Measurements from ENCODE around the gene PLEKHB2. TPM values are rescaled to one million over a fixed set of nuclear protein-coding genes. Genes with fewer than 3 reads are reported as not detected.

PLEKHB2 gene
- total RNA-seq, 2 experiments from 2014 or later: 23.4 to 38.3 TPM

GRCh38 chr2:131120815-131121317, 15.7 kb downstream of the PLEKHB2 start:
- H2AFZ ChIP-seq (ENCODE audit: low read length): no peak overlapping the region
- H3K4me1 ChIP-seq (ENCODE audit: insufficient read depth, low read length, poor library complexity, severe bottlenecking): peaks cover 3% of the 10 kb centered on the region
- TF ChIP-seq CTCF (conservative IDR thresholded peaks at IDR 0.05; ENCODE audit: low read length): no peak
- no peak for TF ChIP-seq EZH2phosphoT487 (IDR thresholded peaks at IDR 0.05; ENCODE audit: borderline replicate concordance, low read depth, low read length)
- H3K9me2 ChIP-seq (ENCODE audit: insufficient read depth, low read length): no peaks in the 10 kb centered on the region
- H3K4me3 ChIP-seq (ENCODE audit: low read depth, low read length, poor library complexity, severe bottlenecking): no peak overlapping the region
- peaks cover 70% of the 10 kb centered on the region for H3K36me3 ChIP-seq (ENCODE audit: insufficient read depth, low read length)
- POLR2A ChIA-PET: interaction anchor here (1.2 kb wide), 1 partner anchor 12 kb away, joined by 3 read pairs; no protein-coding TSS in a partner anchor
- 0 out of 2 replicates have a peak, but pooled peaks cover 4% of the 10 kb centered on the region for H3K9me3 ChIP-seq (ENCODE audit: low read length)
- intact Hi-C loops (cut with micrococcal nuclease; ENCODE audit: unreplicated experiment): no loop called here
- no peak overlapping the region for H3K27ac ChIP-seq (ENCODE audit: low read depth, low read length, poor library complexity, severe bottlenecking)
- DNase-seq (ENCODE audit: low spot score): no peak
- CTCF ChIA-PET (ENCODE audit: unreplicated experiment): no interaction called here
- H3K4me2 ChIP-seq (ENCODE audit: low read length): no peak overlapping the region
- no TSS peak for BruUV-seq (replicated peaks)
- no peaks in the 10 kb centered on the region for H4K20me1 ChIP-seq (ENCODE audit: insufficient read depth, low read length)
- H3K79me2 ChIP-seq (ENCODE audit: insufficient read depth, low read depth, low read length): peaks cover 44% of the 10 kb centered on the region

- CTCF ChIA-PET (ENCODE audit: unreplicated experiment): no interaction called here
- no peak for TF ChIP-seq CTCF (conservative IDR thresholded peaks at IDR 0.05; ENCODE audit: low read length)
- no peak for TF ChIP-seq EZH2phosphoT487 (IDR thresholded peaks at IDR 0.05; ENCODE audit: borderline replicate concordance, low read depth, low read length)
- BruUV-seq (replicated peaks): no TSS peak
These were observed 16.3 kb downstream of the PLEKHB2 start for GRCh38 chr2:131121464-131121863.

GRCh38 chr2:131122496-131122895, 17.4 kb downstream of the PLEKHB2 start:
- Histone ChIP-seq H2AFZ (ENCODE audit: low read length) (no peak overlapping the region), H3K79me2 (ENCODE audit: insufficient read depth, low read depth, low read length) (peaks cover 28% of the 10 kb centered on the region), H3K4me3 (ENCODE audit: low read depth, low read length, poor library complexity, severe bottlenecking) (no peak overlapping the region), H4K20me1 (ENCODE audit: insufficient read depth, low read length) (no peaks in the 10 kb centered on the region), H3K36me3 (ENCODE audit: insufficient read depth, low read length) (peaks cover 73% of the 10 kb centered on the region), H3K27ac (ENCODE audit: low read depth, low read length, poor library complexity, severe bottlenecking) (no peak overlapping the region), H3K9me3 (ENCODE audit: low read length) (no peaks in the 10 kb centered on the region), H3K4me1 (ENCODE audit: insufficient read depth, low read length, poor library complexity, severe bottlenecking) (peaks cover 3% of the 10 kb centered on the region), H3K4me2 (ENCODE audit: low read length) (no peak overlapping the region), H3K9me2 (ENCODE audit: insufficient read depth, low read length) (no peaks in the 10 kb centered on the region)
- intact Hi-C loops (cut with micrococcal nuclease; ENCODE audit: unreplicated experiment): no loop called here
- no peak for DNase-seq (ENCODE audit: low spot score)
- BruUV-seq (replicated peaks): no TSS peak
- ChIA-PET CTCF (ENCODE audit: unreplicated experiment) (no interaction called here), POLR2A (interaction anchor here (0.6 to 1.4 kb wide), 4 partner anchors 11 to 372 kb away, joined by 3 to 4 read pairs (median 4); no protein-coding TSS in a partner anchor)
- no peak for TF ChIP-seq EZH2phosphoT487 (IDR thresholded peaks at IDR 0.05; ENCODE audit: borderline replicate concordance, low read depth, low read length)
- no peak for TF ChIP-seq CTCF (conservative IDR thresholded peaks at IDR 0.05; ENCODE audit: low read length)

More at GRCh38 chr2:131121464-131121863, 16.3 kb downstream of the PLEKHB2 start:
- Histone ChIP-seq H2AFZ (ENCODE audit: low read length) (no peak overlapping the region), H3K9me3 (ENCODE audit: low read length) (no peaks in the 10 kb centered on the region), H3K4me1 (ENCODE audit: insufficient read depth, low read length, poor library complexity, severe bottlenecking) (peaks cover 3% of the 10 kb centered on the region), H3K4me2 (ENCODE audit: low read length) (no peak overlapping the region), H3K4me3 (ENCODE audit: low read depth, low read length, poor library complexity, severe bottlenecking) (no peak overlapping the region), H3K79me2 (ENCODE audit: insufficient read depth, low read depth, low read length) (peaks cover 38% of the 10 kb centered on the region), H3K27ac (ENCODE audit: low read depth, low read length, poor library complexity, severe bottlenecking) (no peak overlapping the region), H3K36me3 (ENCODE audit: insufficient read depth, low read length) (peaks cover 70% of the 10 kb centered on the region), H3K9me2 (ENCODE audit: insufficient read depth, low read length) (no peaks in the 10 kb centered on the region), H4K20me1 (ENCODE audit: insufficient read depth, low read length) (no peaks in the 10 kb centered on the region)
- intact Hi-C loops (cut with micrococcal nuclease; ENCODE audit: unreplicated experiment): no loop called here
- no peak for DNase-seq (ENCODE audit: low spot score)
- POLR2A ChIA-PET: no interaction called here

Data from OCI-LY7 (cell line).